Measurements from ENCODE around the gene AGPS.

Gene AGPS

DNA sequence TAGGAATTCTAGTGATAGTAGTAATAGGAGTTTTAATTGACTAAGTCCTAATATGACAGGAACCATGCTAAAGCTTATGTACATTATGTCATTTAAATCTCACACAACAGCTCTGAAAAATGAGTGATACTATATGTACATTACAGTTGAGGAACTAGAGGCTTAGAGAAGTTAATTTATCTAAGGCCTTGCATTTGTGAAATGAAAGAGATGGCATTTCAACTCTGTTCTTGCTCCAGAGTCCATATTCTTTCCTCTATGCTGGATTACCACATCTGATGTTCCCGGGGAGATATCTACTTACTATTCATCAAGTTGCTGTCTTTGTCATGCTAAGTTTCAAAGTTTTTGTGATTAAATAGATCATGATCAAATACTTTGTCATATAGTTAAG lies 5.7 kb downstream of the AGPS start:
- no peak overlapping the region for H3K27ac ChIP-seq
- no peaks in the 10 kb centered on the region for H3K9me3 ChIP-seq (ENCODE audit: severe bottlenecking)
- H3K27me3 ChIP-seq (ENCODE audit: insufficient read depth, low read depth, severe bottlenecking): no peaks in the 10 kb centered on the region
- DNase-seq: no peak
- H3K4me3 ChIP-seq (ENCODE audit: low read depth, low read length): no peak overlapping the region
- no peak for TF ChIP-seq CTCF (IDR thresholded peaks at IDR 0.05; ENCODE audit: low read depth, low read length)
- H3K36me3 ChIP-seq: peaks cover 8% of the 10 kb centered on the region

GRCh38 chr2:177398791-177399190 lies 6.2 kb downstream of the AGPS start:
- no peak for TF ChIP-seq CTCF (IDR thresholded peaks at IDR 0.05; ENCODE audit: low read depth, low read length)
- Histone ChIP-seq H3K36me3 (peaks cover 8% of the 10 kb centered on the region), H3K9me3 (ENCODE audit: severe bottlenecking) (no peaks in the 10 kb centered on the region), H3K27me3 (ENCODE audit: insufficient read depth, low read depth, severe bottlenecking) (no peaks in the 10 kb centered on the region), H3K4me3 (ENCODE audit: low read depth, low read length) (no peak overlapping the region), H3K27ac (no peak overlapping the region)
- DNase-seq: no peak

- DNase-seq: no peak
- Histone ChIP-seq H3K36me3 (peaks cover 8% of the 10 kb centered on the region), H3K27ac (no peak overlapping the region), H3K4me3 (ENCODE audit: low read depth, low read length) (no peak overlapping the region), H3K9me3 (ENCODE audit: severe bottlenecking) (no peaks in the 10 kb centered on the region), H3K27me3 (ENCODE audit: insufficient read depth, low read depth, severe bottlenecking) (no peaks in the 10 kb centered on the region)
- TF ChIP-seq CTCF (IDR thresholded peaks at IDR 0.05; ENCODE audit: low read depth, low read length): no peak
Measured at GRCh38 chr2:177399376-177399775, 6.8 kb downstream of the AGPS start.

DNA sequence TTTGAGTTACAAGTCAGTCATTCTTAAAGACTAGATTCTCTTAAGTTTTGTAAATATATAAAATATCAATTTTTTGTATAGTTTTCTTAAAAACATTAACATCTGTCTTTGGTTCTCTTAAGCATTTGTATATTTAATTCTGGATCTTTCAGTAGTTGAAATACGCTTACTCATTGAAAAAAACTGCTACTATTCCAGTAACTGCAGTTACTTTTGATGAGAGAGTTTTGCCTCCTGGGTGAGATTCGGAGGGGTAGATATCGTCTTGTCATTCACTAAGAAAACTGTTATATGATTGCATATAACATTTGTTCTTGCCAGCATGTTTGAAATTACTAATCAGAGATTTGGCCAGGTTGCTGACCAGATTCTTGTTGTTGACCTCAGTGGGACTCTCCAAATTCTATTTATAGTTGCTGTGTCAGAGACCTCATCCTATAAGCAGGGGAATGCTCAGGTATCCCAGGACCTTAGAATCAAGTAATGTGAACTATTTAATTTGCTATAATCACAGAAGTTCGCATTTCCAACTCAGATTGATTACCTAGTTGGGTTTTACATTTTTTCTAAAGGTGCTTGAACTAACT lies 7.9 kb downstream of the AGPS start:
- H3K9me3 ChIP-seq (ENCODE audit: severe bottlenecking): no peaks in the 10 kb centered on the region
- TF ChIP-seq CTCF (IDR thresholded peaks at IDR 0.05; ENCODE audit: low read depth, low read length): no peak
- H3K36me3 ChIP-seq: peaks cover 5% of the 10 kb centered on the region
- H3K27ac ChIP-seq: no peak overlapping the region
- no peaks in the 10 kb centered on the region for H3K27me3 ChIP-seq (ENCODE audit: insufficient read depth, low read depth, severe bottlenecking)
- DNase-seq: no peak
- no peak overlapping the region for H3K4me3 ChIP-seq (ENCODE audit: low read depth, low read length)

- DNase-seq: no peak
Measured at GRCh38 chr2:177402096-177402495, 9.5 kb downstream of the AGPS start.

More at GRCh38 chr2:177402096-177402495, 9.5 kb downstream of the AGPS start:
- Histone ChIP-seq H3K4me3 (ENCODE audit: low read depth, low read length) (no peak overlapping the region), H3K27ac (no peak overlapping the region), H3K9me3 (ENCODE audit: severe bottlenecking) (no peaks in the 10 kb centered on the region), H3K27me3 (ENCODE audit: insufficient read depth, low read depth, severe bottlenecking) (no peaks in the 10 kb centered on the region), H3K36me3 (0 out of 2 replicates have a peak, but pooled peaks cover under 1% of the 10 kb centered on the region)
- no peak for TF ChIP-seq CTCF (IDR thresholded peaks at IDR 0.05; ENCODE audit: low read depth, low read length)
